Common myeloid progenitor, CD34-positive (primary cell): Measurements from ENCODE around the gene HAUS2.
"Not testable (repeated sequence)": the region's sequence is repeated elsewhere in the genome, so short reads cannot be mapped to it uniquely, and the experiment has no call there.

Experiments used
- CTCF ChIA-PET: fragments of 350-600 bp; sonication (Branson Sonifier 250); formaldehyde crosslinking; loops from one replicate; lab custom pipeline; 2021; ENCODE audit warnings: antibody characterized with exemption; lab: Charles Lee
- POLR2A ChIA-PET: fragments of 350-600 bp; sonication (Branson Sonifier 250); formaldehyde crosslinking; loops from one replicate; lab custom pipeline; 2021; ENCODE audit warnings: antibody characterized with exemption; lab: Charles Lee
- DNase-seq, 3 donors: peaks; one replicate each; pipeline versions ENCODE4 v3.0.0 to v3.0.0-alpha.2; 2013
- H3K27ac ChIP-seq, 2 experiments: 1 replicate in 1 of 2; 2 replicates in 1 of 2; pipeline ENCODE4 v1.7.0; 2013; ENCODE audit warnings: inconsistent platforms in 2 of 2, low read length in 2 of 2, mild to moderate bottlenecking in 2 of 2, low read depth in 1 of 2, moderate library complexity in 1 of 2; ENCODE audit not compliant: severe bottlenecking in 2 of 2, insufficient read depth in 1 of 2, poor library complexity in 1 of 2
- H3K27me3 ChIP-seq, 5 experiments: replicated peaks in 2 of 5; 1 replicate in 3 of 5; 2 replicates in 2 of 5; pipeline versions ENCODE4 v1.6.1 to v1.7.0; 2013; ENCODE audit warnings: low read length in 4 of 5, mild to moderate bottlenecking in 2 of 5, moderate library complexity in 2 of 5, inconsistent platforms in 1 of 5; ENCODE audit not compliant: insufficient read depth in 5 of 5, control insufficient read depth in 4 of 5
- H3K36me3 ChIP-seq, 4 experiments: 1 replicate in 2 of 4; 2 replicates in 2 of 4; pipeline versions ENCODE4 v1.6.1 to v1.7.0; 2013; ENCODE audit warnings: low read length in 3 of 4, control low read depth in 1 of 4, mild to moderate bottlenecking in 1 of 4; ENCODE audit not compliant: control insufficient read depth in 4 of 4, insufficient read depth in 4 of 4
- H3K4me1 ChIP-seq, 4 experiments: 1 replicate in 3 of 4; 2 replicates in 1 of 4; pipeline versions ENCODE4 v1.6.1 to v1.7.1; 2013; ENCODE audit warnings: low read length in 3 of 4, mild to moderate bottlenecking in 3 of 4, control low read depth in 1 of 4, inconsistent platforms in 1 of 4, moderate library complexity in 1 of 4; ENCODE audit not compliant: control insufficient read depth in 4 of 4, insufficient read depth in 4 of 4; ENCODE audit errors: control extremely low read depth in 1 of 4
- H3K4me3 ChIP-seq, 7 experiments: 1 replicate in 4 of 7; 2 replicates in 3 of 7; pipeline versions ENCODE4 v1.5.1 to v1.7.0; 2013; ENCODE audit warnings: mild to moderate bottlenecking in 7 of 7, low read length in 6 of 7, moderate library complexity in 6 of 7, inconsistent platforms in 2 of 7, low read depth in 2 of 7, control low read depth in 1 of 7; ENCODE audit not compliant: insufficient read depth in 4 of 7, control insufficient read depth in 1 of 7; ENCODE audit errors: extremely low read depth in 1 of 7
- H3K9me3 ChIP-seq, 5 experiments: 1 replicate in 4 of 5; 2 replicates in 1 of 5; pipeline versions ENCODE4 v1.6.1 to v1.7.1; 2013; ENCODE audit warnings: low read length in 4 of 5, mild to moderate bottlenecking in 2 of 5, inconsistent platforms in 1 of 5, low read depth in 1 of 5, moderate library complexity in 1 of 5; ENCODE audit not compliant: control insufficient read depth in 4 of 5, insufficient read depth in 2 of 5; ENCODE audit errors: control extremely low read depth in 1 of 5
- WGBS: methylation state at CpG from one replicate; pipeline ENCODE4 v1.1.5; 2013; ENCODE audit not compliant: insufficient coverage; 5-methylcytosine and 5-hydroxymethylcytosine counted together

HAUS2 gene

GRCh38 chr15:42592716-42593115, 44.1 kb downstream of the HAUS2 start:
- POLR2A ChIA-PET = no interaction called here
- Histone ChIP-seq H3K4me3 (no peak overlapping the region), H3K9me3 (no peaks in the 10 kb centered on the region), H3K27me3 (no peaks in the 10 kb centered on the region), H3K4me1 (peaks cover 11 to 32% (median 18%) of the 10 kb centered on the region in 4 experiments), H3K27ac (no peak overlapping the region), H3K36me3 (peaks cover 0 to 24% (median 9%) of the 10 kb centered on the region in 4 experiments)
- WGBS = 100% methylated on average over 2 of the region's 3 CpGs
- no peak for DNase-seq
- CTCF ChIA-PET = interaction anchor here (1.0 to 3.8 kb wide), 5 partner anchors 9 to 50 kb away, joined by 3 to 27 read pairs (median 4); no protein-coding TSS in a partner anchor

DNA sequence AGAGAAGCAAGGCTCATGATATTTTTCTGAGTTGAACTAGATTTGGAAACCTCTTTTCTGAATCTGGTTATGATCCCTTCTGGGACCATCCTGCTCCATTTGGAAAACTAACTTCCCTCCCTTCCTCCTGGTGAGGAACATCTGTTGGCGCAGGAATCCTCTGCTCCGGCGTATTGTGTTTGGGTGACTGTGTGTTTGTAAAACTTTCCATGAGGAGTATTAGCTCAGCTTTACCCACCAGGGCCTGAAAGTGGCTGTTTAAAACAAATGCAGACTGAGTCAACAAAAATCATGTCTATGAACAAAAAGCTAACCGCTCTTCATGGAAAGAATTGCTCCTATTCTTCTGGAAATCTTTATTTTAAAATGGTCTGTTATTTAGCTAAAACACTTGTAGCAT, 44.5 kb downstream of the HAUS2 start:
- Histone ChIP-seq H3K27me3 (no peaks in the 10 kb centered on the region), H3K27ac (no peak overlapping the region), H3K36me3 (peaks cover 0 to 22% (median 9%) of the 10 kb centered on the region in 4 experiments), H3K4me1 (peaks cover 11 to 29% (median 17%) of the 10 kb centered on the region in 4 experiments), H3K4me3 (no peak overlapping the region), H3K9me3 (no peaks in the 10 kb centered on the region)
- no peak for DNase-seq
- CTCF ChIA-PET = interaction anchor here (0.7 to 3.8 kb wide), 6 partner anchors 10 to 57 kb away, joined by 3 to 27 read pairs (median 4); no protein-coding TSS in a partner anchor
- WGBS = 100% methylated on average over 2 of the region's 4 CpGs
- POLR2A ChIA-PET = no interaction called here

DNA sequence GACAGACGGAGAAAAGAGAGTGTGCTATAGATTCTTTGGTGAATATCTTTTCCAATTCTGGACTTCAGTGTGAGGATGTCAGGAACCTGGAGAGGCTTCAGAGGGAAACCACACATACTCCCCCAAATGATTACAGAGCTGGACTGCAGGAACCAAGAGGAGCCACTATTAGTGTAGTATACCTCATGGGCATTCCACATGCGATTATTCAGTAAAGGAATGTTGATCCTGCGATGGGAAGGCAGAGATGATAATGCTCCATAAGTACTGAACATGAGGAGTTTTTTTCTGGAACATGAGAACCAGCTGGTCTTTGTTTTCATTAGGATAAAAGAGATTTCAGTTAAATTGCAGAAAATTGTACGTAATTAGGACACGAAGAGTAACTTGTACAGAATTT, 45.5 kb downstream of the HAUS2 start:
- CTCF ChIA-PET = interaction anchor here (1.1 to 3.8 kb wide), 2 partner anchors 10 to 13 kb away, joined by 3 to 27 read pairs; no protein-coding TSS in a partner anchor
- Histone ChIP-seq H3K9me3 (no peaks in the 10 kb centered on the region), H3K36me3 (peaks cover 0 to 22% (median 9%) of the 10 kb centered on the region in 4 experiments), H3K27me3 (no peaks in the 10 kb centered on the region), H3K4me3 (no peak overlapping the region), H3K4me1 (peaks cover 11 to 25% (median 13%) of the 10 kb centered on the region in 4 experiments), H3K27ac (no peak overlapping the region)
- POLR2A ChIA-PET = no interaction called here
- DNase-seq = no peak
- 96% methylated on average over 2 of the region's 5 CpGs for WGBS

GRCh38 chr15:42595626-42596240, 47.1 kb downstream of the HAUS2 start:
- no peaks in the 10 kb centered on the region for H3K9me3 ChIP-seq
- H3K4me3 ChIP-seq = peak overlapping the region in 4 of 7 experiments; percentile 29 to 61 (median 36)
- CTCF ChIA-PET = interaction anchor here (0.6 to 3.3 kb wide), 4 partner anchors 11 to 42 kb away, joined by 3 to 23 read pairs (median 3); no protein-coding TSS in a partner anchor
- peak in 1 of 3 donors; percentile 44 for DNase-seq
- POLR2A ChIA-PET = interaction anchor here (0.6 to 1.7 kb wide), 4 partner anchors 9 to 126 kb away, joined by 3 to 5 read pairs (median 3); no protein-coding TSS in a partner anchor
- 4% methylated on average over 4 of the region's 4 CpGs for WGBS
- peaks cover 11 to 25% (median 13%) of the 10 kb centered on the region in 4 experiments for H3K4me1 ChIP-seq
- peak overlapping the region in 1 of 2 experiments; percentile 55 for H3K27ac ChIP-seq
- peaks cover 0 to 24% (median 9%) of the 10 kb centered on the region in 4 experiments for H3K36me3 ChIP-seq
- H3K27me3 ChIP-seq = no peaks in the 10 kb centered on the region

DNA sequence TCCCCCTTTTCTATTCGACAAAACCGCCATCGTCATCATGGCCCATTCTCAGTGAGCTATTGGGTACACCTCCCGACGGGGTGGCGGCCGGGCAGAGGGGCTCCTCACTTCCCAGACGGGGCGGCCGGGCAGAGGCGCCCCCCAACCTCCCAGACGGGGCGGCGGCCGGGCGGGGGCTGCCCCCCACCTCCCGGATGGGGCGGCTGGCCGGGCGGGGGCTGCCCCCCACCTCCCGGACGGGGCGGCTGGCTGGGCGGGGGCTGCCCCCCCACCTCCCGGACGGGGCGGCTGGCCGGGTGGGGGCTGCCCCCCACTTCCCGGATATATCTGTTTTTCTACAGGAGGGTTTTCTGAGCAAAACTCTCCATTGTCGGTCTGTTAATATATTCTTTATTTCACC, 52.7 kb downstream of the HAUS2 start:
- over 99% methylated on average over 10 of the region's 30 CpGs for WGBS
- H3K9me3 ChIP-seq, H3K27ac ChIP-seq, H3K4me3 ChIP-seq, CTCF ChIA-PET, POLR2A ChIA-PET, H3K27me3 ChIP-seq, DNase-seq: not testable (repeated sequence)
- H3K36me3 ChIP-seq = peaks cover 0 to 19% (median 3%) of the 10 kb centered on the region in 4 experiments
- H3K4me1 ChIP-seq = peaks cover 27 to 43% (median 38%) of the 10 kb centered on the region in 4 experiments

DNA sequence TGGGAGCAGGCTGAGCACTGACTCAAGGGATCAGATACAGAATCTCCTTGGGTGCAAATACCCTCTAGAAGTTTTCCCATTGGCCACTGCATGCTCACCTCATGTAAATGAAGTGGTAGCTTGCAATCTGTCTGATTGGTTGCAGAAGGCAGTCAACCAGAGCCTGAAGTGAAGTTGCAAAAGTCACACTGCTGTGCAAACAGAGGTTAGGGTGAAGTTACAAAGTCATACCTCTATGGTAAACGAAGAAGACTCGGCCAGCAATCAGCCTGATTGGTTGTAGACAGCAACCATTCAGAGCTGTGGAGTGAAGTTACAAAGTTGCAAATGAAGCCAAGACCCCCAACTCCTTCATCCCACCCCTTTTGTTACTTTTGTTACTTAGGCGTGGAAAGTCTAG, 53.9 kb downstream of the HAUS2 start:
- DNase-seq = no peak
- Histone ChIP-seq H3K4me1 (peaks cover 30 to 52% (median 49%) of the 10 kb centered on the region in 4 experiments), H3K4me3 (no peak overlapping the region), H3K9me3 (peaks cover 0 to 8% (median 0%) of the 10 kb centered on the region in 5 experiments), H3K27me3 (no peaks in the 10 kb centered on the region), H3K36me3 (peaks cover 0 to 15% (median 3%) of the 10 kb centered on the region in 4 experiments), H3K27ac (no peak overlapping the region)
- WGBS = 90% methylated on average over 2 of the region's 3 CpGs
- CTCF ChIA-PET = interaction anchor here (1.5 kb wide), 1 partner anchor 36 kb away, joined by 4 read pairs; no protein-coding TSS in a partner anchor
- POLR2A ChIA-PET = interaction anchor here (0.7 kb wide), 1 partner anchor 38 kb away, joined by 3 read pairs; no protein-coding TSS in a partner anchor
